Astrocyte (in vitro differentiated cells and primary cell): Measurements from ENCODE around the gene HTR1D.

Experiments
- EZH2 ChIP-seq: IDR thresholded peaks from 2 replicates; pipeline ENCODE4 v1.6.1; 2012; ENCODE audit warnings: mild to moderate bottlenecking, low read length, inconsistent platforms; ENCODE audit not compliant: insufficient read depth
- TF ChIP-seq, protein P1 (sequence below): IDR thresholded peaks from 2 replicates; pipeline ENCODE4 v1.5.1; 2011; ENCODE audit warnings: low read depth, mild to moderate bottlenecking, inconsistent platforms, low read length, moderate library complexity; ENCODE audit not compliant: insufficient read depth

DNA sequence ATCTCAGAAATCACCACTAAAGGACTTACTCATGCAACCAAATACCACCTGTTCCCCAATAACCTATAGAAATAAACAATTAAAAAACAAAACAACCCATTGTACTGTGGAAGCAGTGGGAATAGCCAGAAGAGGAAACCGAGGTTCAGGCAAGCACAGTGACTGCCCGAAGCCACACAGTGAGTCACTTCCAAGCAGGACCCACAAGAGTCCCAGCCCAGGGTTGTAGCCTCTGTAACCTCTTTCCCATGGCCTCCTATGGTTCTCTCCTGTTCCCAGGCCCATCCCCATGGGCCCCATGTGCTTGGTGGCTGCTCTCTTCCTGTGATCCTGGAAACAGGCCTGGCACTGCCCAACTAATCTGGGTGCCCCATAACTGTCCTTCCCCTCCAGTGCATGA is 29.0 kb upstream of the HTR1D start:
- TF ChIP-seq, protein P1, sequence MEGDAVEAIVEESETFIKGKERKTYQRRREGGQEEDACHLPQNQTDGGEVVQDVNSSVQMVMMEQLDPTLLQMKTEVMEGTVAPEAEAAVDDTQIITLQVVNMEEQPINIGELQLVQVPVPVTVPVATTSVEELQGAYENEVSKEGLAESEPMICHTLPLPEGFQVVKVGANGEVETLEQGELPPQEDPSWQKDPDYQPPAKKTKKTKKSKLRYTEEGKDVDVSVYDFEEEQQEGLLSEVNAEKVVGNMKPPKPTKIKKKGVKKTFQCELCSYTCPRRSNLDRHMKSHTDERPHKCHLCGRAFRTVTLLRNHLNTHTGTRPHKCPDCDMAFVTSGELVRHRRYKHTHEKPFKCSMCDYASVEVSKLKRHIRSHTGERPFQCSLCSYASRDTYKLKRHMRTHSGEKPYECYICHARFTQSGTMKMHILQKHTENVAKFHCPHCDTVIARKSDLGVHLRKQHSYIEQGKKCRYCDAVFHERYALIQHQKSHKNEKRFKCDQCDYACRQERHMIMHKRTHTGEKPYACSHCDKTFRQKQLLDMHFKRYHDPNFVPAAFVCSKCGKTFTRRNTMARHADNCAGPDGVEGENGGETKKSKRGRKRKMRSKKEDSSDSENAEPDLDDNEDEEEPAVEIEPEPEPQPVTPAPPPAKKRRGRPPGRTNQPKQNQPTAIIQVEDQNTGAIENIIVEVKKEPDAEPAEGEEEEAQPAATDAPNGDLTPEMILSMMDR, result no peak
- no peak for TF ChIP-seq EZH2
